Uterus (tissue), 4 donors: ENCODE data around the gene SERGEF. TPM values are rescaled to one million over a fixed set of nuclear protein-coding genes. Genes with fewer than 3 reads are reported as not detected.
"Not testable (repeated sequence)": the region's sequence is repeated elsewhere in the genome, so short reads cannot be mapped to it uniquely, and the experiment has no call there.

Experiments
- DNase-seq, 2 donors: peaks; one replicate each; pipeline ENCODE4 v3.0.0-alpha.2; 2019 to 2020
- H3K27ac ChIP-seq, 2 donors: fragments of 200-600 bp; sonication (generic); 1 replicate in 1 of 2; 2 replicates in 1 of 2; pipeline ENCODE4 v1.5.1; 2016 to 2018
- H3K27me3 ChIP-seq, 2 donors: fragments of 200-600 bp; sonication (generic); one replicate each; pipeline ENCODE4 v1.5.1; 2018 to 2019; ENCODE audit warnings: control low read depth in 1 of 2
- H3K36me3 ChIP-seq, 2 donors: fragments of 200-600 bp; sonication (generic); one replicate each; pipeline ENCODE4 v1.5.1; 2019; ENCODE audit warnings: control low read depth in 1 of 2
- H3K4me1 ChIP-seq, 2 donors: fragments of 200-600 bp; sonication (generic); one replicate each; pipeline ENCODE4 v1.5.1; 2018 to 2019; ENCODE audit warnings: control low read depth in 1 of 2
- H3K4me3 ChIP-seq, 2 donors: fragments of 200-600 bp; sonication (generic); 1 replicate in 1 of 2; 2 replicates in 1 of 2; pipeline ENCODE4 v1.5.1; 2018 to 2019; ENCODE audit warnings: mild to moderate bottlenecking in 1 of 2
- H3K9me3 ChIP-seq, 2 donors: fragments of 200-600 bp; sonication (generic); one replicate each; pipeline ENCODE4 v1.5.1; 2019; ENCODE audit warnings: control low read depth in 1 of 2
- POLR2A ChIP-seq, 2 donors: fragments of 450-650 bp; IDR thresholded peaks; one replicate each; pipeline ENCODE4 v1.6.1; 2016; ENCODE audit warnings: antibody characterized with exemption in 2 of 2, mild to moderate bottlenecking in 1 of 2, moderate library complexity in 1 of 2
- intact Hi-C: fragments of 100-400 bp; cut with DNase I; formaldehyde crosslinking; loops from one replicate; pipeline ENCODE4 v1.15.1; 2023; ENCODE audit warnings: low total_unique reads
- total RNA-seq, 4 donors: library from RNA; depleted of rRNA in 3 of 4; stranded (reverse); fragments of >200 nt in 3 of 4; gene quantifications; one replicate each; pipeline versions ENCODE4 v1.1.0 to v1.2.4, GENCODE V29; 2014 to 2023
- TF ChIP-seq, protein P1 (sequence below), 4 experiments: fragments of 200-600 bp in 2 of 4; fragments of 450-650 bp in 2 of 4; sonication (generic) in 2 of 4; IDR thresholded peaks; one replicate each; pipeline ENCODE4 v1.5.1; 2016 to 2019; ENCODE audit warnings: antibody characterized with exemption in 4 of 4, mild to moderate bottlenecking in 2 of 4, moderate library complexity in 1 of 4
- donor health status: DM: yes; HTN: yes; CAD: no.

SERGEF gene
- total RNA-seq, 4 donors from 2014 or later: 12.6 to 64.4 (median 43.7) TPM

DNA sequence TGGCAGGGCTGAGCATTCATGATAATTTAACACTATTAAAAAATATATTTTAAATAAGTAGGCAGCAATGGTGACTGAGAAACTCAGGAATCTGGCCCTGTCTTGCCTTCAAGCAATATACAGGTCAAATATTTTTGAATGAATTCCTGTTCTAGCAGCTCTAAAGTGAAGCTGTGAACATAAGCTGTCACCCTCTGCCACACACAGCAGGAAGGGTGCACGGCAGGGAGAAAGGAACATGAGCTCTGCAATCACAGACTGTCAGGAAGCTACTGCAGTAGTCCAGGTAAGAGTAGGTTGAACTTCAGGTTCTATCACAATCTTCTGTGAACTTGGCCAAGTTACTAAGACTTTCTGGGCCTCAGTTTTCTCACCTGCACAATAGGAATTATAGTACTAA lies 114.8 kb downstream of the SERGEF start:
- Histone ChIP-seq H3K4me3 (no peak overlapping the region), H3K4me1 (no peaks in the 10 kb centered on the region), H3K27me3 (no peaks in the 10 kb centered on the region), H3K36me3 (no peaks in the 10 kb centered on the region), H3K9me3 (no peaks in the 10 kb centered on the region), H3K27ac (no peak overlapping the region)
- DNase-seq: no peak
- intact Hi-C loops: no loop called here
- TF ChIP-seq, protein P1, sequence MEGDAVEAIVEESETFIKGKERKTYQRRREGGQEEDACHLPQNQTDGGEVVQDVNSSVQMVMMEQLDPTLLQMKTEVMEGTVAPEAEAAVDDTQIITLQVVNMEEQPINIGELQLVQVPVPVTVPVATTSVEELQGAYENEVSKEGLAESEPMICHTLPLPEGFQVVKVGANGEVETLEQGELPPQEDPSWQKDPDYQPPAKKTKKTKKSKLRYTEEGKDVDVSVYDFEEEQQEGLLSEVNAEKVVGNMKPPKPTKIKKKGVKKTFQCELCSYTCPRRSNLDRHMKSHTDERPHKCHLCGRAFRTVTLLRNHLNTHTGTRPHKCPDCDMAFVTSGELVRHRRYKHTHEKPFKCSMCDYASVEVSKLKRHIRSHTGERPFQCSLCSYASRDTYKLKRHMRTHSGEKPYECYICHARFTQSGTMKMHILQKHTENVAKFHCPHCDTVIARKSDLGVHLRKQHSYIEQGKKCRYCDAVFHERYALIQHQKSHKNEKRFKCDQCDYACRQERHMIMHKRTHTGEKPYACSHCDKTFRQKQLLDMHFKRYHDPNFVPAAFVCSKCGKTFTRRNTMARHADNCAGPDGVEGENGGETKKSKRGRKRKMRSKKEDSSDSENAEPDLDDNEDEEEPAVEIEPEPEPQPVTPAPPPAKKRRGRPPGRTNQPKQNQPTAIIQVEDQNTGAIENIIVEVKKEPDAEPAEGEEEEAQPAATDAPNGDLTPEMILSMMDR (IDR thresholded peaks at IDR 0.05): no peak
- TF ChIP-seq POLR2A (IDR thresholded peaks at IDR 0.05): no peak

DNA sequence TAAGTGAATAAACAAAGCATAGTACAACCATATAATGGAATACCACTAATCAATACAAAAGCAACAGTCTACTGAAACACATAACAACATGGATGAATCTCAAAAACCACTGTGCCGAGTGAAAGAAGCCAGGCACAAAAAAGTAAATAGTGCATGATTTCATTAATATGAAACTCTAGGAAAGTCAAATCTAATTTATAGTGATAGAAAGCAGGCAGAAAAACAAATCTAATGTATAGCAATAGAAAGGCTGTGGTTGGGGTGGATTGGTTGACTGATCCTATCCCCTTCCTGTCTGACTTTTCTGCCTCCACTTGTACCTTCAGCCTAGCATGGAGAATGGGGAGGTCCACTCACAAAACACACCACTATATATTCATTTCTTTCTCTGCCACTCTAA lies 115.4 kb downstream of the SERGEF start:
- Histone ChIP-seq H3K27ac (no peak overlapping the region), H3K9me3 (no peaks in the 10 kb centered on the region), H3K4me1 (no peaks in the 10 kb centered on the region), H3K4me3 (no peak overlapping the region), H3K27me3 (no peaks in the 10 kb centered on the region), H3K36me3 (no peaks in the 10 kb centered on the region)
- no peak for DNase-seq
- no peak for TF ChIP-seq POLR2A (IDR thresholded peaks at IDR 0.05)
- TF ChIP-seq, protein P1 (IDR thresholded peaks at IDR 0.05): no peak
- intact Hi-C loops: no loop called here

DNA sequence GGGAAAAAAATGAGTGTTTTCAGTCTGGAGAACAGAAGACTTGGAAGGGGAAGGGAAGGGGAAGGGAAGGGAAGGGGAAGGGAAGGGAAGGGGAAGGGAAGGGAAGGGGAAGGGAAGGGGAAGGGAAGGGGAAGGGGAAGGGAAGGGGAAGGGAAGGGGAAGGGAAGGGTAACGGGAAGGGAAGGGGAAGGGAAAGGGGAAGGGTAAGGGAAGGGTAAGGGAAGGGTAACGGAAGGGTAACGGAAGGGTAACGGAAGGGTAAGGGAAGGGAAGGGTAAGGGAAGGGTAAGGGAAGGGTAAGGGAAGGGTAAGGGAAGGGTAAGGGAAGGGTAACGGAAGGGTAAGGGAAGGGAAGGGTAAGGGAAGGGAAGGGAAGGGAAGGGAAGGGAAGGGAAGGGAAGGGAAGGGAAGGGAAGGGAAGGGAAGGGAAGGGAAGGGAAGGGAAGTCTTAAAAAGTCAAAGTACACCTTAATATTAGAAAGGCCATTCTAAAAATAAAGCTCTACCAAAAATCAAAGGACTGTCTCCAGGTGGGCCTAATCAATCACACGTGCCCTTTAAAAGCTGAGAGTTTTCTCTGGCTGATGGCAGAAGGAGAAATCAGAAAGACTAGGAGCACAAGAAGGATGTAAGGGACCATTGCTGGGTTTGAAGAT lies 116.2 kb downstream of the SERGEF start:
- H3K27ac ChIP-seq, H3K36me3 ChIP-seq, intact Hi-C loops, DNase-seq, H3K27me3 ChIP-seq, H3K9me3 ChIP-seq, H3K4me3 ChIP-seq, H3K4me1 ChIP-seq: not testable (repeated sequence)

DNA sequence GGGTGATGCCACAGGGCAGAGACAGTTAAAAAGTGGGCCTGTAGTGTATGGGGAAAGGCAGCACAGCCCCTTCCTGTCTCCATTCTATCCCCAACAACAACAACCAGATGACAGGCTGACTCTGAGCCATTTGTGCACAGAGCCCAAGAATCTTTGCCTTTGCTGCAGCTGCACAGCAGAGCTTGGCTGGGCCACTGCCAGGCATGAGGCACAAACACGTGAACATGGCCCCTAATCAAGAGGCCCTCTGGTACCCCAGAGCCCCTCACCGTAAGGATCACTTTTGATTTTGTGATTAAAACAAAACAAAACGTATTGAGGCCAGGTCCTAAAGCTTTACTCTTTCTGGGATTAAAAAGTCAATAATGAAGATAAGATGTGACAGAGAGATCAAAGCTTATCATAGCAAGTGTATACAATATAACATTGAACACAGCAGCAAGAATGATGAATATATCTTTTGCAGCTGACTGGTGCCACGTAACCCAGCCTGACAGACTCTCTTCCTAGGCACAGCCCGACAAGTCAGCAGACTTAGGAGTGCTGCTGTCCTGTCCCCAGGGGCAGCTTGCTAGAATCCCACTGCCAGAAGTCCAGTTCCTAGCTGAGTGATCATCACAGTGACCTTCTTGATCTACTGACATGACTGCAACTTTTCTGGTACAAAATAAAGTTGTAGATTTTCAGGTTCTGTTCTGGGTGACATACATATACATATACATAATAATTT lies 117.8 kb downstream of the SERGEF start:
- H3K4me3 ChIP-seq: no peak overlapping the region
- intact Hi-C loops: no loop called here
- H3K27me3 ChIP-seq: no peaks in the 10 kb centered on the region
- DNase-seq: no peak
- H3K36me3 ChIP-seq: no peaks in the 10 kb centered on the region
- no peak for TF ChIP-seq POLR2A (IDR thresholded peaks at IDR 0.05)
- TF ChIP-seq, protein P1 (IDR thresholded peaks at IDR 0.05): no peak
- H3K9me3 ChIP-seq: no peaks in the 10 kb centered on the region
- no peaks in the 10 kb centered on the region for H3K4me1 ChIP-seq
- H3K27ac ChIP-seq: no peak overlapping the region

DNA sequence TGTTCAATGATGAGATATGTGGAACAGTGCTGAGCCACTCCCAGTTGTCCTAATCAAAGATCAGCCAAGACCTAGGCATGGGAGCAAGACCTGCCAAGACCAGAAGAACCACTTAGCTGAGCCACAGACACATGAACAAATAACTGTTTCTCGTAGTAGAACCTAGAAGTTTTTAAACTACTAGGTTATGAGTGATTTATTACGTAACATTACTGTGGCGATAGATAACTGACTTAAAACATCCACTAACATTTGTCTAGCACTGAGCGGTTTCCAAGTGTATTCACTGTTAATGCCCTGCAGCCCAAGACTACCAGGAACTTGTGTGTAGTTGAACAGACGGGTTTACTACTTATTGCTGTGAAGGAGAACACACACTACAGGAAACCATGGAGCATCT lies 120.4 kb downstream of the SERGEF start:
- Histone ChIP-seq H3K9me3 (no peaks in the 10 kb centered on the region), H3K4me1 (no peaks in the 10 kb centered on the region), H3K27ac (no peak overlapping the region), H3K36me3 (no peaks in the 10 kb centered on the region), H3K27me3 (no peaks in the 10 kb centered on the region), H3K4me3 (no peak overlapping the region)
- TF ChIP-seq, protein P1 (IDR thresholded peaks at IDR 0.05): no peak
- TF ChIP-seq POLR2A (IDR thresholded peaks at IDR 0.05): no peak
- intact Hi-C loops: no loop called here
- no peak for DNase-seq
